Brain pericyte (primary cell): ENCODE measurements around the gene HIC1.

Experiments used
- DNase-seq: peaks from one replicate; pipeline ENCODE4 v3.0.0-alpha.2; 2012; ENCODE audit warnings: low read depth, low spot score

HIC1 gene

GRCh38 chr17:2076087-2076984 is 21.4 kb downstream of the HIC1 start:
- DNase-seq = no peak

DNA sequence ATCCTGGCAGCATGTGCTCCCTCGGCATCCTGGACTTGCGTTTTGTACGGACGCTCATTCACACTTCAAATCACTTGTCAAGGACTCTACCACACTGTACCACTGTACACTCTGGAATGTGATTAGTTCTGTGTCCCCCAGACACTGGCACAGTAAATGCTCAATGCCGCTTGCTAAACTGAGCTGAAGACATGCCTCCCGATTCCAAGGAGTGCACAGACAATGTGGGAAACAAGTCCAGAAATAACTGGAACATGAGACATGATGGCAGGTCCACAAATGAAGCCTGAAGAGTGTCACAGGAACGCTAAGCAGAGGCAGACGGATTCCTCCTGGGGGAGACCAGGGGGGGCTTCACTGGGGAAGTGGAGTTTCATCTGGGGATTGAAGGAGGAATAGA is 22.1 kb downstream of the HIC1 start:
- no peak for DNase-seq

DNA sequence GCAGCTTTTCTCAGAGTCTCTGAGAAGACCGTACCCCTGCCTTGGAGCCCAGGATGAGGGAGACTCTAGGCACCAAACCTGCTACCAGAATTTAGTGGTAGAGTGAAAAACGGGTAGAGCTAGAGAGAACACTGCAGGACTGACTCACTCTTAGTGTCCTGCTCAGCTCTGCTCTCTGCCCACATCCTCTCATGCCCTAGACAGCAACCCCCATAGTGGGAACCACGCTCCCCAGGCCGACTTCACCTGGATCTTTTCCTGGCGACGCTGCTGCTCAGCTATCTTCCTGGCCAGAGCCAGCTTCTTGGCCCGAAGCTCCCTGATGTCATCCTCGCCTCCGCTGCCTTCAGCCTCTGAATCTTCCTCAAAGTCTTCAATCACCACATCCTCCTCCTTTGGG is 26.7 kb downstream of the HIC1 start:
- DNase-seq = no peak

- DNase-seq = no peak
These were observed 27.3 kb downstream of the HIC1 start for GRCh38 chr17:2082003-2082781.

GRCh38 chr17:2083613-2084035 is 28.7 kb downstream of the HIC1 start:
- no peak for DNase-seq

DNA sequence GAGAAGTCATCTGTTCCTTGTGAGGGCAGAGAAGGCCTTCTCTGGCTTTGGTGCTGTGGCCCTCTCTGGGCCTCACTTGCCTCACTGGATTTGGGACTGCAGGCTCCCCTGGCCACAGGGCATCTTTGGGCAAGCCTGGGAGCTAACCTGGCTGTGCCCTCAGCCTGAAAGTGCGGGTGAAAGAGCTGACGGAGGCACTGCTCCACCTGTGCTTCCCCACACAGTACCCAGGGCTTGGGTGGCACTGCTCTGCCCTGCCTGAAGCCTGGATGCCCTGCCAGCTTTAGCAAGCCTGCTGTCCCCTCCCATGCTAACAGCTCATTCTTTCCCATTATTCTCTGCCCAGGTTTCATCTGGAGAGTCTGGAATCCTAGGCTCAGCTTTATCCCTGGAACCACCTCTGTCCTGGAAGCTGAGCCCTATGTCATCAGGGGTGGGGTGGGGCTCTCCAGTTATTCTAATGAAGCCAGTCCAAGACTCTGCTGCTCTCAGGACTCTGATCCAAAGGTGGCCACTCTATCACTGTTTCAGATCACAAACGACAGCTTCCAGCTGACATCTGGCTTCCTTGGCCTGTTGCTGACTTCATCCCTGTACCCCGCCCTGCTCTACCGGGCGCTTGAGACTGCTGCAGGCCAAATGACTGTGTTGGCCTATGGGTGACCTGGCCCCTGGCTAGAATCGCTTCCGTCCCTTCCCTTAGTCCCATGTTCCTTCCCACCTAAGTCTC is 29.3 kb downstream of the HIC1 start:
- no peak for DNase-seq

DNA sequence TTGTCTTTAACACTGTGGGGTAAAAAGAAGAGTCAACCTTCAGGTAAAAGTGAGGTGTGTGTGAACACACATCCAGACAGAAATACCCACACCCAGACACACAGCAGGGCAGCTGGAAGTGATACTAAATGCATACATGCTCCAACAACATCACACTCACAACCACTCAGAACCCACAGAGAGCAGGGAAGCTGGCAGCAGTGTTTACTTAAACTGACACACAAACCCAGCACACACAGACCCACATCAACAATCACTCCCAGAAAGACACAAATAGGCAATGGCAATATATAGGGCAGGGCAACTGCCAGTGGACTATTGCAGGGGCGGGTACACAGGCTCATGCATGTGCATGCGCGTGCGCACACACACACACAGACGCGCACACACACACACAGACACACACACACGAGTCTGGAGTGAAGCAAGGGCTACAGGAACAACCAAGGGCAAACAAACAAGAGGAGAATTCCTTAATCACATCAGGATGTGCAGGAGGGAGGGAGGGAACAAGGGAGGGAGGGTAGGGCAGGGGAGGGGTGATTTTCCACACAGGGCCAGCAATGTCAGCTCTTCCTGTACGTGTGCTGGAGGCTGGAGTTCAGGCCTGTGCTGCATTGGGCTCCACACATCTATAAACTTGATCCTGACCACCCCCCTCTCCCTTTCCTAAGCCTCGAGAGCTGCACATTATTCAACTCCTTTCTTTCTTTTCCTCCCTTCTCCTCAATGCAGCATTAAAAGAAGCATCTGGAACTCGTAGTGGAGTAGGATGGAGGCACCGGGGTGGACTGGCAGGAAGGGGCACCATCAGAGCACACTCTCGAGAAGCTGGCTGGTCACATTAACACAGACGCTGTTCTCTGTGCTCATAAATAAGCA is 30.1 kb downstream of the HIC1 start:
- DNase-seq = peak; percentile 78

DNA sequence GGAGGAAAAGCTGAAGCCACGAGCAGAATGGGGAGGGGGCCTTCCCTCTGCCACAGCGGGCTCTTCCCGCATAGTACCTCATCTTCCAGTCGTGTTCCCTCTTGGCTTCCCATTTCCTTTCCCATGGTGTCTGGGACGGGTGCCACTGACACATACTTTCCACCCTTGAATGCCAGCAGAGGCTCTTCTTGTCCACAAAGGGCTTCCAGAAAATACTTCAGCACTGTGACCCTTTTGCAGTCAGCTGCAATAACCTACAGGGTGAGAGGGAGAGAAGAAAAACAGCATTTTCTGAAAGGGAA is 30.7 kb downstream of the HIC1 start:
- no peak for DNase-seq

GRCh38 chr17:2086306-2086705 is 31.4 kb downstream of the HIC1 start:
- no peak for DNase-seq

DNA sequence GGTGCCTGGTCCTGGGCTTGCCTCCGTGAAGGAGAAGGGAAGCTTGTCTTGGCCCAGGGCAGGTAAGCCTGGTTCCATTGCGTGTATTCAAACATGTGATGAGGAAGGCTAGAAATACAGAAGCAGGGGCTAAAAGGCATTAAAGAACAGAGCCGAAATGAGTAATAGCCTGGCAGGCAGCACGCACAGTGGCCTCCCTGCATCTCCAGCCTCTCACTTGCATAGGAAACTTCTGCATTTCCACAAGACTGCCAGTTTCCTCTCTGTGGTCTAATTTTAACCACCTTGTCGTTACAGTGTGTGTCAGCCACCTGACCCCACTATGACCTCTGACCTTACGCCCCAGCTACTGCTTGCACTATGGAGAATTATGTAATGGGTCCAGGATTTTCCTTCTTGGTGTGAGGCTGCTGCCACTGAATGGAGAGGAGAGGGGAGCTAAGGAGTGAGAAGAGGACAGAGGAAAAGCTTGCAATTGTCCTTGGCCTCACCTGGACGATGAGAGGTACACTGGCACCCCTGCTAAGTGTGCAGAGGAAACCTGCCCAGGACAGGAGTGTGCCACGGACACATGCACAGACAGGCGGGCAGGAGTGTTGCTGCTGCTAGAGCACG is 32.8 kb downstream of the HIC1 start:
- DNase-seq = no peak

DNA sequence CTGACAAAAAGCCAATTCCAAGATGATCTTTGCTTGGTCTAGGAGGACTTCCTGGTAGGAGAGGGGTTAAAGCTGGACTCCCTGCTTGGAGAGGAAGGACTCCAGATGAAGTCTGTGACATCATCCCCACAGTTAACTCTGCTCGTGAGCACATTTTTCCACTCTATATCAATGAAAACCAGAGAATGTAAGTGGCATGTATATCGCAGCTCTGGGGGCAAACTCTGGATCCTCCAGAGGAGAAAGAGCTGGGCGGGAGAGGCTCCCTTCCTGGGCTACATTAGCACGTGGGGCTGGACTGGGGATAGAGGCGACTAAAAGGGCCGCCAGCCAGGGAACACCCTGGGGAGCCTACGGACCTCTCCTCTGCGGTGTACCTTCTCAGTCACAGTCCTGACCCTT is 34.1 kb downstream of the HIC1 start:
- no peak for DNase-seq

- no peak for DNase-seq
These were observed 35.3 kb downstream of the HIC1 start for GRCh38 chr17:2090210-2090641.

DNA sequence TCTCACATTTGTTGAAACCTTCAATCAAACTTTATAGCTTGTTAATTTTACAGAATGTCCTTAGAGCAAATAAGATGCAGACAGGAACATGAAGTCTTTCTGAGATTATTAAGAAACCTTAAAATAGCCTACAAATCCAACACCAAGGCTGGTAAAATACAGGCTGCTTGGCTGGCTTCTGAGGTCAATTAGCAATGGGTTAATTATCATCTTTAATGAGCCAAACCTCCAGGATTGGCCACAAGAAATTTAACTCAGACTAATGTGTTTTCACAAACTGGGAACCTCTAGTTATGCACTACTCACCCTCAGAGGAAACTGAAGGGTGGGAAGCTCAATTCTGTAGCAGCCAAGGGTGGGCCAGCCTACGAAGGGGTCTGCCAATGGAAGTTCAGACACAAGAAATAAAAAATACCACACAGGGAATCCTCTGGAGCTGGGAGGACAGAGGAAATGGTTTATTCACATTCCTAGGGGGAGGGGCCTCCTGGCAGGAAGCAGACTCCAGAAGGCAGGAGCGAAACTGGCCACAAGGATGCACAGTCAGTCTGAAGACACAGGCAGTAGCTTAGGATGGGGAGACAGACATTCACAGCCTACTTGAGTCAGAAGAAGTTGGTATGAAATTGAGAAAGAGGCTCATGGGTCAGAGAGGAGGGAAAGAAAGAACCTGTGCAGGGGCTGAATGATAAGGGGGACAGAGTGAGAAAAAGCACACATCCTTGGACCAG is 36.1 kb downstream of the HIC1 start:
- DNase-seq = no peak

- no peak for DNase-seq
These were observed 37.4 kb downstream of the HIC1 start for GRCh38 chr17:2092253-2092652.

- no peak for DNase-seq
These were observed 38.4 kb downstream of the HIC1 start for GRCh38 chr17:2093349-2093748.

- no peak for DNase-seq
These were observed 40.1 kb downstream of the HIC1 start for GRCh38 chr17:2094891-2095535.

GRCh38 chr17:2095536-2095910 is 40.6 kb downstream of the HIC1 start:
- DNase-seq = no peak

DNA sequence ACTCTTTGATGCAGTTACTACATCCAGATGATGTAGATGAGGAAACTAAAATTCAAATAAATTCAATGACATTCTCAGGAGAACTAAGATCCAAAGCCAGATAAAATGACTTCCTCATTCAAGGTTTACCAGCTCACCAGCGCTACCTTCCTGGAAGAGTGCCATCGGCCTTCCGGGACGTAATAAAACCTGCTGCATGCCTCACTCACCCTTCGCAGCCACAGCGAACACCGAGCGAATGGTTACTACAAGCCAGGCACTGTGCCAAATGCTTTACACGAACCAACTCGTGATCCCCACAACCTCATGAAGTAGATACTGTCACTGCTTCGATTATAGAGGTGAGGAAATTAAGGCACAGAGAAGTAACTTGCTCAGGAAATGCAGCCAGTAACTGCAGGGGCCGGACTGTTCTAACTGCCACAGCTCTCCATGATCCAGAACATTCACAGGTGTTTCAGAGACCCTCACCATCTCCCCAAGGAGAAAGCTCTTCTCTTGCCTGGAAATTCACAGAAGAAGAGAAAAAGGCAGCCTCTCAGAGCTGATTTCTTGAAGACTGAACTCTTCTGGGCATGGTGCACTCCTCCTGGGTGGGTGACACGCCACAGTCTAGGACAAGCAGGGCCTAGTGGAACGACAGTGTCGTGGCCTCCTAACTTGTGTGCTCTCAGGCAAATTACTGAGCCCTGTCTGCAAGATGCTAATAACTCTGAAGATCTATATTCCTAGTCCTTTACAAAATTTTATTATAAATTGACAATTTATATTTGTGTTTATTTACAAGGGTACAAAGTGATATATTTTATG is 46.8 kb downstream of the HIC1 start:
- no peak for DNase-seq
